ENCODE measurements around the gene WFDC5. TPM values are rescaled to one million over a fixed set of nuclear protein-coding genes. Genes with fewer than 3 reads are reported as not detected.

Gene WFDC5
- total and polyA plus RNA-seq, 9 of the 15 experiments (the other 6 are each of a cell fraction or from before 2014, with no cell fraction given) = not detected

- TF ChIP-seq BCLAF1 (IDR thresholded peaks at IDR 0.05; ENCODE audit: borderline replicate concordance in 1 of 2, control insufficient read depth in 1 of 2, low read depth in 2 of 2, low read length in 1 of 2) = no peak
- TF ChIP-seq ATF4 (CRISPR knock-in tag; IDR thresholded peaks at IDR 0.05) = no peak
- no peak for TF ChIP-seq NBN (IDR thresholded peaks at IDR 0.05; ENCODE audit: low read depth)
- TF ChIP-seq MED1 (CRISPR knock-in tag; IDR thresholded peaks at IDR 0.05; ENCODE audit: borderline replicate concordance) = no peak
- no peak for TF ChIP-seq BRCA1 (IDR thresholded peaks at IDR 0.05)
- TF ChIP-seq BRCA1 (CRISPR knock-in tag; IDR thresholded peaks at IDR 0.05) = no peak
- TF ChIP-seq JUND (IDR thresholded peaks at IDR 0.05; ENCODE audit: borderline replicate concordance, low read depth, low read length) = peak; percentile 61; the same call in 1 of the 2 replicates
- peak; percentile 40; the same call in 1 of the 3 replicates for TF ChIP-seq JUND (tag; IDR thresholded peaks at IDR 0.05; ENCODE audit: borderline replicate concordance, low read depth, low read length)
- TF ChIP-seq TCF3 (CRISPR knock-in tag; IDR thresholded peaks at IDR 0.05) = peak; percentile 50
- peak; percentile 65; the same call in 1 of the 2 replicates for TF ChIP-seq CBFA2T3 (IDR thresholded peaks at IDR 0.05)
- TF ChIP-seq TEAD4 (IDR thresholded peaks at IDR 0.05; ENCODE audit: low read length) = peak; percentile 52; the same call in 1 of the 2 replicates
- TF ChIP-seq TEAD4 (CRISPR knock-in tag; IDR thresholded peaks at IDR 0.05; ENCODE audit: borderline replicate concordance) = no peak
- peak; percentile 63 for TF ChIP-seq TAL1 (IDR thresholded peaks at IDR 0.05)
- TF ChIP-seq HNRNPL (IDR thresholded peaks at IDR 0.05; ENCODE audit: low read depth, low read length) = no peak
- no peak for TF ChIP-seq ELF2 (CRISPR knock-in tag; IDR thresholded peaks at IDR 0.05)
- TF ChIP-seq HDAC8 (tag; IDR thresholded peaks at IDR 0.05) = no peak
- TF ChIP-seq SNIP1 (IDR thresholded peaks at IDR 0.05; ENCODE audit: low read depth) = no peak
- TF ChIP-seq PML (IDR thresholded peaks at IDR 0.05; ENCODE audit: low read length) = no peak
- peak; percentile 72 for TF ChIP-seq ARID1B (IDR thresholded peaks at IDR 0.05)
- TF ChIP-seq FOXM1 (IDR thresholded peaks at IDR 0.05; ENCODE audit: low read depth) = peak; percentile 34; the same call in 1 of the 2 replicates
- TF ChIP-seq FOXM1 (CRISPR knock-in tag; IDR thresholded peaks at IDR 0.05; ENCODE audit: low read depth) = no peak
- no peak for TF ChIP-seq MCM7 (IDR thresholded peaks at IDR 0.05)
- TF ChIP-seq HES1 (IDR thresholded peaks at IDR 0.05; ENCODE audit: low read depth) = 0 out of 2 replicates have a peak, but pooled peaks have one; percentile 48
- TF ChIP-seq SMARCE1 (IDR thresholded peaks at IDR 0.05) = peak; percentile 48; the same call in 1 of the 2 replicates
- TF ChIP-seq CCAR2 (IDR thresholded peaks at IDR 0.05; ENCODE audit: low read depth, low read length) = no peak
- no peak for TF ChIP-seq ZNF143 (CRISPR knock-in tag; IDR thresholded peaks at IDR 0.05)
- no peak for TF ChIP-seq GABPB2 (CRISPR knock-in tag; conservative IDR thresholded peaks at IDR 0.05)
Observed at GRCh38 chr20:45069261-45069660, 45.7 kb downstream of the WFDC5 start (continued).

All from K562 (cell line).